ENCODE results near the gene CLSTN2. TPM values are rescaled to one million over a fixed set of nuclear protein-coding genes. Genes with fewer than 3 reads are reported as not detected.

CLSTN2 gene
- total and polyA plus RNA-seq, 10 donors: 0.02 to 0.22 (median 0.13) TPM; not detected in 1

- intact Hi-C loops (cut with DNase I; ENCODE audit: low total_unique reads): no loop called here
- H3K27me3 ChIP-seq (replicated peaks in 1 of 7): no peaks in the 10 kb centered on the region
- WGBS, 5 donors: 70 to 80% (median 78%) methylated on average over 5 of the region's 5 CpGs
These were observed 150.0 kb downstream of the CLSTN2 start for GRCh38 chr3:140085001-140085400.

GRCh38 chr3:140086642-140087041 lies 151.7 kb downstream of the CLSTN2 start:
- no peaks in the 10 kb centered on the region for H3K36me3 ChIP-seq
- no peaks in the 10 kb centered on the region for H3K27me3 ChIP-seq (replicated peaks in 1 of 7)
- no peak for DNase-seq
- 53 to 77% (median 68%) methylated on average over 1 of the region's 1 CpG for WGBS, 5 donors
- H3K4me3 ChIP-seq: no peak overlapping the region
- no peak overlapping the region for H3K27ac ChIP-seq
- intact Hi-C loops (cut with DNase I; ENCODE audit: low total_unique reads): no loop called here
- peaks cover 0 to 5% (median 0%) of the 10 kb centered on the region in 8 donors for H3K9me3 ChIP-seq
- no peaks in the 10 kb centered on the region for H3K4me1 ChIP-seq
- TF ChIP-seq POLR2AphosphoS5 (IDR thresholded peaks at IDR 0.05): no peak
- no peak for TF ChIP-seq POLR2A (IDR thresholded peaks at IDR 0.05)
- TF ChIP-seq CTCF (IDR thresholded peaks at IDR 0.05 in 8 of 11, conservative IDR thresholded peaks at IDR 0.05 in 3 of 11): no peak

More at GRCh38 chr3:140085001-140085400, 150.0 kb downstream of the CLSTN2 start:
- H3K4me3 ChIP-seq: no peak overlapping the region
- peaks cover 0 to 5% (median 0%) of the 10 kb centered on the region in 8 donors for H3K9me3 ChIP-seq
- H3K36me3 ChIP-seq: no peaks in the 10 kb centered on the region
- no peaks in the 10 kb centered on the region for H3K4me1 ChIP-seq
- TF ChIP-seq POLR2AphosphoS5 (IDR thresholded peaks at IDR 0.05) (no peak), CTCF (IDR thresholded peaks at IDR 0.05 in 8 of 11, conservative IDR thresholded peaks at IDR 0.05 in 3 of 11) (no peak), POLR2A (IDR thresholded peaks at IDR 0.05) (no peak)
- DNase-seq: no peak
- no peak overlapping the region for H3K27ac ChIP-seq

GRCh38 chr3:140088058-140088457 lies 153.1 kb downstream of the CLSTN2 start:
- intact Hi-C loops (cut with DNase I; ENCODE audit: low total_unique reads): no loop called here
- H3K27me3 ChIP-seq (replicated peaks in 1 of 7): peaks cover 0 to 3% (median 0%) of the 10 kb centered on the region in 7 donors
- H3K4me1 ChIP-seq: no peaks in the 10 kb centered on the region
- no peak overlapping the region for H3K4me3 ChIP-seq
- no peak for TF ChIP-seq POLR2A (IDR thresholded peaks at IDR 0.05)
- TF ChIP-seq CTCF (IDR thresholded peaks at IDR 0.05 in 8 of 11, conservative IDR thresholded peaks at IDR 0.05 in 3 of 11): no peak
- TF ChIP-seq POLR2AphosphoS5 (IDR thresholded peaks at IDR 0.05): no peak
- peaks cover 0 to 5% (median 0%) of the 10 kb centered on the region in 8 donors for H3K9me3 ChIP-seq
- H3K36me3 ChIP-seq: no peaks in the 10 kb centered on the region
- 73 to 81% (median 78%) methylated on average over 3 of the region's 3 CpGs for WGBS, 5 donors
- no peak overlapping the region for H3K27ac ChIP-seq
- no peak for DNase-seq

GRCh38 chr3:140088513-140088912 lies 153.5 kb downstream of the CLSTN2 start:
- no peaks in the 10 kb centered on the region for H3K4me1 ChIP-seq
- no peaks in the 10 kb centered on the region for H3K36me3 ChIP-seq
- no peak for DNase-seq
- peaks cover 0 to 5% (median 0%) of the 10 kb centered on the region in 8 donors for H3K9me3 ChIP-seq
- no peak overlapping the region for H3K27ac ChIP-seq
- TF ChIP-seq CTCF (IDR thresholded peaks at IDR 0.05 in 8 of 11, conservative IDR thresholded peaks at IDR 0.05 in 3 of 11) (no peak), POLR2A (IDR thresholded peaks at IDR 0.05) (no peak), POLR2AphosphoS5 (IDR thresholded peaks at IDR 0.05) (no peak)
- no peak overlapping the region for H3K4me3 ChIP-seq
- intact Hi-C loops (cut with DNase I; ENCODE audit: low total_unique reads): no loop called here
- H3K27me3 ChIP-seq (replicated peaks in 1 of 7): peaks cover 0 to 3% (median 0%) of the 10 kb centered on the region in 7 donors
- 75 to 84% (median 83%) methylated on average over 2 of the region's 2 CpGs for WGBS, 5 donors
